Stimulated activated naive CD8-positive, alpha-beta T cell treated with anti-CD3 and anti-CD28 coated beads, Interleukin-15, Interleukin-2, amounts not matched to agents 100 ng/mL and 50 ng/mL, for 24 hours (primary cell): Measurements from ENCODE around the gene MRNIP.
"Not testable (repeated sequence)": the region's sequence is repeated elsewhere in the genome, so short reads cannot be mapped to it uniquely, and the experiment has no call there.

Experiments used
- H3K27ac Mint-ChIP-seq: one replicate; pipeline ENCODE4 v1.8.0; 2021; ENCODE audit warnings: mild to moderate bottlenecking, mixed read lengths
- H3K27me3 Mint-ChIP-seq: one replicate; pipeline ENCODE4 v1.8.0; 2021; ENCODE audit warnings: mixed read lengths
- H3K36me3 Mint-ChIP-seq: one replicate; pipeline ENCODE4 v1.8.0; 2021; ENCODE audit warnings: low read depth, mixed read lengths
- H3K4me1 Mint-ChIP-seq: one replicate; pipeline ENCODE4 v1.8.0; 2021; ENCODE audit warnings: low read depth, mixed read lengths
- H3K4me3 Mint-ChIP-seq: one replicate; pipeline ENCODE4 v1.8.0; 2021; ENCODE audit warnings: mild to moderate bottlenecking, mixed read lengths
- H3K9me3 Mint-ChIP-seq: one replicate; pipeline ENCODE4 v1.8.0; 2021; ENCODE audit warnings: mixed read lengths

MRNIP gene

DNA sequence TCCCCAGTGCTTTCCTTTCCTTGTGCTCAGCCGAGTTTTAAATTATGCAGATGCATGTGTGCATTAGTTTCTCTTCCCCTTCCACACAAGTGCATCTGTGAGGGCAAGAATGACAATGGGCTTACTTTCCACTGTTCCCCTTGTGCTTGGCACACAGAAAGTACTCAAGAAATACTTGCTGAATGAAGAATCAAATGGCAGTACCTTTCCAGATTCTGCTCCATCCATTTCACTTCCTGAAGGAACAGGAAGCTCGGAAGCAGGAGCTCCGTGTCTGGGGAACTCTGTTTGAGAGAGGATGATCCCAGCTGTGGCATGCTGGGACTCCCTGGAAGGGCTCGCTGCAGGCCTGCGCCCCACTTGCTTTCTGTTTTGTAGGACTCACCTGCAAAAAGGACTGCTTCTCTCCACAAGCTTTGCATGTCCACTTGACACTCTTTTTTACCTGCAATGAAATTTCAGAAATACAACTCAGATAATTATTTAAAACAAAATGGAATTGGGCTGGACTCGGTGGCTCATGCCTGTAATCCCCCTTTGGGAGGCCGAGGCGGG, 5.5 kb downstream of the MRNIP start:
- peaks cover 16% of the 10 kb centered on the region for H3K36me3 Mint-ChIP-seq
- H3K27ac Mint-ChIP-seq: no peak overlapping the region
- H3K9me3 Mint-ChIP-seq: no peaks in the 10 kb centered on the region
- H3K4me1 Mint-ChIP-seq: peaks cover 26% of the 10 kb centered on the region
- H3K27me3 Mint-ChIP-seq: no peaks in the 10 kb centered on the region
- no peak overlapping the region for H3K4me3 Mint-ChIP-seq

DNA sequence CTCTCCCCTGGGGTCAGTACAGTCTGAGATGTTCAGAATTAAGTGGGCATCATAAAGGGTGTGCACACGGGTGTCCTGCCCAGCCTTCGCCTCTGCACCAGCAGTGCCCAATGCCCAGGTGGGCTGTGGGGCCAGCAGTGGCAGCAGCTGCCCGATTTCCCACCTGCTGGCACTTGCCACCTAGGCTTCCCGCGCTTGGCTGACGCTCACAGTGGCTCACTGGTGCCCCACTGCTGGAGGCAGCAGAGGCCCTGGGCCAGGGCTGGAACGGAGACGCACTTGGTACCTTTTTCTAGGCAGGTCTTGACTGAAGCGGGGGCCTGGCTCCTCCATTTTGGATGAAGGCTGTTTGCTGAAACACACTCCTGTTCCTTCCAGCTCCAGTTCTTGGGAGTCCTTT, 17.0 kb downstream of the MRNIP start:
- Mint-ChIP-seq H3K9me3 (peaks cover 5% of the 10 kb centered on the region), H3K27me3 (no peaks in the 10 kb centered on the region), H3K4me1 (peaks cover 8% of the 10 kb centered on the region), H3K27ac (no peak overlapping the region), H3K4me3 (no peak overlapping the region), H3K36me3 (peaks cover 41% of the 10 kb centered on the region)

DNA sequence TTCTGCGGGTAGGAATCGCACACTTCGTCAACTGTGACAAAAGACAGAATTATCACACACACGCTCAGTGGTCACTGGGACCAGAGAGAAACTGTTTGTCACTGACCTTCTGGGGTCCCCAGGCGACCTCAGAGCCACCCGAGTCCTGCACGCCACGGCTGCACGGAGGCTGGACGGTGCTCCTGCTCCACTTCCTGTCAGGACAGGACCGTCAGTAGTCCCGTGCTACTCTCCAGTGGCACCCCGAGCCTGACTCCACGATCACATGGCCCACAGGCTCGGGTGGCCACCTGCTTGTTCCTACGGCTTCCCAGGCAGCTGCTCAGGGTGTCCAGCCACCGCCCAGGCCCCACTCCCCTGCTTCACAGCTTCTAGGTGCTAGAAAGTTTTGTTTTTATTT, 17.9 kb downstream of the MRNIP start:
- Mint-ChIP-seq H3K36me3 (peaks cover 41% of the 10 kb centered on the region), H3K4me3 (no peak overlapping the region), H3K27me3 (no peaks in the 10 kb centered on the region), H3K9me3 (peaks cover 5% of the 10 kb centered on the region), H3K27ac (no peak overlapping the region), H3K4me1 (peaks cover 16% of the 10 kb centered on the region)

DNA sequence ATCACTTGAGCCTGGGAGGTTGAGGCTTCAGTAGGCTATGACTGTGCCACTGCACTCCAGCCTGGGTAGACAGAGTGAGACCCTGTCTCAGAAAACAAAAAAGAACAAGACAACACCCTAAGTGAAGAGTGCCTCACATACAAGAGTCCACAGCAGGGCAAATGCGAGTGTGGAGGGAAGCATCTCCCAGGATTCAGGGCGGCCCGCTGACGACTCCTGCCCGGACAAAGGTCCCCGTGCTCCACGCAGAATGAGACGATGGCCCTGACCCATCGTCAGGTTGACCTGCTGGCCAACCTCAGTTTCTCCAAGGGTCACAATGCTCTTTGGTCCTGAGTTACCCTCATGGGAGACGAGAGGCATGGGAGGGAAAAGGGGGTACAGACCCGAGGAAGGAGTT, 18.3 kb downstream of the MRNIP start:
- Mint-ChIP-seq H3K27ac (no peak overlapping the region), H3K27me3 (no peaks in the 10 kb centered on the region), H3K4me1 (peaks cover 16% of the 10 kb centered on the region), H3K36me3 (peaks cover 45% of the 10 kb centered on the region), H3K4me3 (no peak overlapping the region), H3K9me3 (peaks cover 5% of the 10 kb centered on the region)

DNA sequence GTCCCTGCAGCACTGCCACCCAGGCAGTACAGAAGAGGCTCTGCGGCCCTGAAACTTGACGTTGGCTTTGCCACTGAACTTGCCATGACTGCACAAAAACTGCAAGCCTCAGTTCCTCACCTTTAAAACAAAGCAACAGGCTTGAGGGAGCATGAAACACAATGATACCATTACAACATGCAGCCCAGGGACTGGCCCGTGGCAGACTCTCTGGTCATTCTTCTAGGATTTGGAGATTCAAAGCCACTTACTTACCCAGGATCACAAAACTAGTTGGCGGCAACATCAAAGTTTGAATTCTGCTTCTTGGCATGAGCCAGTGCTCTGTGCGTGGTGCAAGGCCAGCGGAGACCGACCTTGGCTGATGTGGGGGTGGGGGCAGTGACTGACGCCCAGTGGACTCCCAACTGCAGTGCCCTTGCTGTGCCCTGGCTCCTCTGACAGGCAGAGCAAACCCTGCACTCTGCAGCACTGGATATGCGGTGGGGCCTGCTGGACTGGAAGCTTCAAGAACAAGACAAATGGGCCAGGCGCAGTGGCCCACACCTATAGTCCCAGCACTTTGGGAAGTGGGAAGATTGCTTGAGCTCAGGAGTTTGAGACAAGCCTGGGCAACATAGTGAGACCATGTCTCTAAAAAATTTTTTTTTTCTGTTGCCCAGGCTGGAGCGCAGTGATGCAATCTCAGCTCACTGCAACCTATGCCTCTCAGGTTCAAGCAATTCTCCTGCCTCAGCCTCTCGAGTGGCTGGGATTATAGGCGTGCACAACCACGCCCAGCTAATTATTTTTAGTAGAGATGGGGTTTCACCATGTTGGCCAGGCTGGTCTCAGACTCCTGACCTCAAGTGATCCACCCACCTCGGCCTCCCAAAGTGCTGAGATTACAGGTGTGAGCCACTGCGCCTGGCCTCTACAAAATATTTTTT, 19.0 kb downstream of the MRNIP start:
- peaks cover 16% of the 10 kb centered on the region for H3K4me1 Mint-ChIP-seq
- peaks cover 41% of the 10 kb centered on the region for H3K36me3 Mint-ChIP-seq
- no peak overlapping the region for H3K4me3 Mint-ChIP-seq
- H3K27me3 Mint-ChIP-seq: no peaks in the 10 kb centered on the region
- H3K9me3 Mint-ChIP-seq: no peaks in the 10 kb centered on the region
- H3K27ac Mint-ChIP-seq: no peak overlapping the region

DNA sequence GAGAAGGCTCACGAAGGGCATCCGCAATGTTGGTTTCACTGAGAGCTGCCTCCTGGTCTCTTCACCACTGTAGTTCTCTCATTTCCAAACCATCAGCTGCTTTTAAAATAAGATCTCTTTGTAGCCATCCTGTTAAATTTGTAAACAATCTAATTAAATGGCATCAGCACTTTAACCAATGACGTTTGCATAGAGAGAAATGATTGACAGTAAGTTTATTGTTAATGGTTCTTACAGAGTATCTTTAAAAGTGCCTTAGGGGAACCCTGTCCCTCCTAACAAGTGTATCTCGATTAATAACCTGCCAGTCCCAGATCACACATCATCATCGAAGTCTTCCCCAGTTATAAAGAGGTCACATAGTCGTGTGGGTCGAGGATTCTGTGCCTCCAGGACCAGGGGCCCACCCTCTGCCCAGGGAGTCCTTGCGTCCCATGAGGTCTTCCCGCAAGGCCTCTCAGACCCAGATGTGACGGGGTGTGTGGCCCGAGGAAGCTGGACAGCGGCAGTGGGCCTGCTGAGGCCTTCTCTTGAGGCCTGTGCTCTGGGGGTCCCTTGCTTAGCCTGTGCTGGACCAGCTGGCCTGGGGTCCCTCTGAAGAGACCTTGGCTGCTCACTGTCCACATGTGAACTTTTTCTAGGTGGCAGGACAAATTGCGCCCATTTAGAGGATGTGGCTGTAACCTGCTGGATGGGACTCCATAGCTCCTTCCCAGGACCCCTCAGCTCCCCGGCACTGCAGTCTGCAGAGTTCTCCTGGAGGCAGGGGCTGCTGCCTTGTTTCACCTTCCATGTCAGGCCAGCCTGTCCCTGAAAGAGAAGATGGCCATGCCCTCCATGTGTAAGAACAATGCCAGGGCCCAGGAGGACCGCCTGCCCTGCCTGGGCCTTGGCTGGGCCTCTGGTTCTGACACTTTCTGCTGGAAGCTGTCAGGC, 21.3 kb downstream of the MRNIP start:
- Mint-ChIP-seq H3K4me3 (no peak overlapping the region), H3K36me3 (peaks cover 49% of the 10 kb centered on the region), H3K27ac (peak overlapping the region; percentile 80)

DNA sequence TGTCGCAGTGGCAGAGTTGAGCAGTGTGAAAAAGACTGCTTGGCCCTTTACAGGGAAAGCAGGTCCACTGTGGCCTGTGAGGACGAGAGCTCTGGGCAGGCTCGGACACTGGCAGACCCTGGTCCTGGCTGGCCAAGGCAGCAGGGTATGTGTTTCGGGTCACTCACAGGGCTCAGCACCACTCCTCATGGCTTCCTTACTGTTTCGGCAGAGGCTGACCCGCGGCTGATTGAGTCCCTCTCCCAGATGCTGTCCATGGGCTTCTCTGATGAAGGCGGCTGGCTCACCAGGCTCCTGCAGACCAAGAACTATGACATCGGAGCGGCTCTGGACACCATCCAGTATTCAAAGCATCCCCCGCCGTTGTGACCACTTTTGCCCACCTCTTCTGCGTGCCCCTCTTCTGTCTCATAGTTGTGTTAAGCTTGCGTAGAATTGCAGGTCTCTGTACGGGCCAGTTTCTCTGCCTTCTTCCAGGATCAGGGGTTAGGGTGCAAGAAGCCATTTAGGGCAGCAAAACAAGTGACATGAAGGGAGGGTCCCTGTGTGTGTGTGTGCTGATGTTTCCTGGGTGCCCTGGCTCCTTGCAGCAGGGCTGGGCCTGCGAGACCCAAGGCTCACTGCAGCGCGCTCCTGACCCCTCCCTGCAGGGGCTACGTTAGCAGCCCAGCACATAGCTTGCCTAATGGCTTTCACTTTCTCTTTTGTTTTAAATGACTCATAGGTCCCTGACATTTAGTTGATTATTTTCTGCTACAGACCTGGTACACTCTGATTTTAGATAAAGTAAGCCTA, 22.2 kb downstream of the MRNIP start:
- Mint-ChIP-seq H3K4me3 (no peak overlapping the region), H3K27me3 (no peaks in the 10 kb centered on the region), H3K4me1 (peaks cover 16% of the 10 kb centered on the region), H3K9me3 (no peaks in the 10 kb centered on the region), H3K27ac (peak overlapping the region; percentile 80), H3K36me3 (peaks cover 52% of the 10 kb centered on the region)

More for the DNA sequence above, 21.3 kb downstream of the MRNIP start:
- H3K9me3 Mint-ChIP-seq: no peaks in the 10 kb centered on the region
- H3K4me1 Mint-ChIP-seq: peaks cover 16% of the 10 kb centered on the region
- H3K27me3 Mint-ChIP-seq: no peaks in the 10 kb centered on the region

DNA sequence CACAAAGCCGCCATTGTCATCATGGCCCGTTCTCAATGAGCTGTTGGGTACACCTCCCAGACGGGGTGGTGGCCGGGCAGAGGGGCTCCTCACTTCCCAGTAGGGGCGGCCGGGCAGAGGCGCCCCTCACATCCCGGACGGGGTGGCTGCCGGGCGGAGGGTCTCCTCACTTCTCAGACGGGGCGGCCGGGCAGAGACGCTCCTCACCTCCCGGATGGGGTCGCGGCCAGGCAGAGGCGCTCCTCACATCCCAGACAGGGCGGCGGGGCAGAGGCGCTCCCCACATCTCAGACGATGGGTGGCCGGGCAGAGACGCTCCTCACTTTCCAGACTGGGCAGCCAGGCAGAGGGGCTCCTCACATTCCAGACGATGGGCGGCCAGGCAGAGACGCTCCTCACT, 23.7 kb downstream of the MRNIP start:
- peaks cover 56% of the 10 kb centered on the region for H3K36me3 Mint-ChIP-seq
- H3K4me3 Mint-ChIP-seq, H3K9me3 Mint-ChIP-seq, H3K27me3 Mint-ChIP-seq, H3K27ac Mint-ChIP-seq: not testable (repeated sequence)
- H3K4me1 Mint-ChIP-seq: peaks cover 16% of the 10 kb centered on the region

DNA sequence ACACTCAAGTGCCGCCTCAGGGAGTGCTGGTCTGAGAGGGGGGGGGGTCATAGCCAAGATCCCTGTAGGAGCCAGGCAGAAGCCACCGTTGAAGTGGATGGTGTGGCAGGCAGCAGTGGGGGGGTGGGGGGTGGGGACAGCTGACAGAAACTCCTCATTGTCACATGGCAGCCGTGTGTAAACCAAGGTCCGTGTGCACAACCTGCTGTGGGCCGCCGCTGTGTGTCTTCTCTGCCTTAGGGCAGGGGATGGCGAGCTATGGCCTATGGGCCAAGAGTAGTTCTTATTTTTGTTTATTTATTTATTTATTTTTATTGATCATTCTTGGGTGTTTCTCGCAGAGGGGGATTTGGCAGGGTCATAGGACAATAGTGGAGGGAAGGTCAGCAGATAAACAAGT, 24.5 kb downstream of the MRNIP start:
- no peak overlapping the region for H3K4me3 Mint-ChIP-seq

DNA sequence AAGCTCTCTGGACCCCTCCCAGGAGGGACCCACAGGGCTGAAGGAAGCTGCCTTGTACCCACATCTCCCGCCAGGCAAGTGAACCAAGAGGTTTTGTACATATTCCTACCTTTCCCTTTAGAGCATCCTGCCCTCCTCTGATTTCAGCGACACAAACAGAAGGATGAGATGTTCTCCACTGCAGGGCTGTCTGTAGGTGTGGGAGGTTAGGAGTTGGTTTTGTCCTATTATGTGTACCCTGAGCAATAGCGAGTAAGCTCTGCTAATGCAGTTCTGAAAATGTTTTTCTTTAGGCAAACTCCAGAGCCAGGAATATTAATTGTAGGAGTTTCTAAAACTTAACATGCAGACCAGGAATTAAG, 24.9 kb downstream of the MRNIP start:
- H3K27ac Mint-ChIP-seq: peak overlapping the region; percentile 63
- H3K4me1 Mint-ChIP-seq: peaks cover 16% of the 10 kb centered on the region
- peaks cover 67% of the 10 kb centered on the region for H3K36me3 Mint-ChIP-seq
- no peaks in the 10 kb centered on the region for H3K9me3 Mint-ChIP-seq
- H3K27me3 Mint-ChIP-seq: no peaks in the 10 kb centered on the region
- no peak overlapping the region for H3K4me3 Mint-ChIP-seq

More for the DNA sequence above, 24.5 kb downstream of the MRNIP start:
- peaks cover 16% of the 10 kb centered on the region for H3K4me1 Mint-ChIP-seq
- peaks cover 63% of the 10 kb centered on the region for H3K36me3 Mint-ChIP-seq
- H3K27ac Mint-ChIP-seq: no peak overlapping the region
- no peaks in the 10 kb centered on the region for H3K9me3 Mint-ChIP-seq
- H3K27me3 Mint-ChIP-seq: no peaks in the 10 kb centered on the region

DNA sequence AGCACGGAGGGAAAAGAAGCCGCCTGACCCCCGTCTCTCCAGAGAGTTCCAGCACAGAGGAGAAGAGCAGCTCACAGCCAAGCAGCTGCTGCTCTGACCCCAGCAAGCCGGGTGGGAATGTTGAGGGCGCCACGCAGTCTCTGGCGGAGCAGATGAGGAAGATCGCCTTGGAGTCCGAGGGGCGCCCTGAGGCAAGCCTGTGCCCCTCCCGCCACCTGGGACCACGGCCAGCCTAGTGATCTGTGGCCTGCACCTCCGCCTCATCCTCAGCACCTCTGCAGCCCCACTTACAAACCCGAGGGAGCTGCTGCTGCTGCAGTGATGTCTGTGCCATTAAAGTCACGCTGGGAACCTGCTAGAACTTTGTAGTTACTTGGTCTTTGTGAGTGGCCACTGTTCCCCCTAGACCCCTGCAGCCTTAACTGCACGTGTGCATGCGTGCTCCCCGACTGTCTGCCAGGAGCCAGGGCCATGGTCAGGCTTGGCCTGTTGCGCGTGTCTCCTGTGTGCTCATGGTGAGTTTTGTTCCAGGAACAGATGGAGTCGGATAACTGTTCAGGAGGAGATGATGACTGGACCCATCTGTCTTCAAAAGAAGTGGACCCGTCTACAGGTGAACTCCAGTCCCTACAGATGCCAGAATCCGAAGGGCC, 25.4 kb downstream of the MRNIP start:
- peaks cover 70% of the 10 kb centered on the region for H3K36me3 Mint-ChIP-seq
- H3K4me3 Mint-ChIP-seq: no peak overlapping the region
- peaks cover 17% of the 10 kb centered on the region for H3K4me1 Mint-ChIP-seq
- H3K9me3 Mint-ChIP-seq: no peaks in the 10 kb centered on the region
- no peaks in the 10 kb centered on the region for H3K27me3 Mint-ChIP-seq
- peak overlapping the region; percentile 63 for H3K27ac Mint-ChIP-seq

DNA sequence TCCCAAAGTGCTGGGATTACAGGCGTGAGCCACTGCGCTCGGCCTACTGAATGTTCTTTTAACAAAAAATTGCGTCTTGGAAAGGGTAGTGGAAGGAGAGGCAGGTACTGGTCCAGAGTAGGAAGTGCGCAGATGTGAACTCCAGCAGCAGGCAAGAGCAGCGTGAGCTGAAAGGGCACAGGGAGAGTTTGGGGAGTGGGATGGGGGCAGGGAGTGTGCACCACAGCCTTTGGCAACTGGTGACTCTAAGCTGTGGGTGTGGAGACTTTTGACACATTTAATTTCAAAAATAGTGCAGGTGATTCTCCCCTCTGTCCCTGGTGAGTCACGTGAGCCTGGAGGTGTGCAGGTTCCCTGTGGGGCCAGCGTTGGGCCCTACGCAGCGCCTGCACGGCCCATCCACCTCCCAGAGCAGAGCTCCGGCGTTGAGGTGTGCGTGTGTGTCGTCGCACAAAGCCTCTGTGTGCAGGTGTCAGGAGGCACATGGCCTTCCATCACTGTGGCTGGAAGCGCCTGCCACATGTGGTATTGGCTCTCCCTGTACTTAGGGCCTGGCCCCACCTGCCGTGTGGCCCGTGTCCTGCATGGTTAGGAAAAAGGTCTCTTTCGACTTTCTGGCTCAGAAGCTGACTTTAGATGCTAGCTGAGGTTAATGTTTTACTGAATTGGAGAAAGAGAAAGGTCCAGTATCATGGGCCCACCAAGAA, 26.4 kb downstream of the MRNIP start:
- no peak overlapping the region for H3K4me3 Mint-ChIP-seq
- no peaks in the 10 kb centered on the region for H3K27me3 Mint-ChIP-seq
- no peaks in the 10 kb centered on the region for H3K9me3 Mint-ChIP-seq
- no peak overlapping the region for H3K27ac Mint-ChIP-seq
- H3K36me3 Mint-ChIP-seq: peaks cover 78% of the 10 kb centered on the region
- peaks cover 24% of the 10 kb centered on the region for H3K4me1 Mint-ChIP-seq

DNA sequence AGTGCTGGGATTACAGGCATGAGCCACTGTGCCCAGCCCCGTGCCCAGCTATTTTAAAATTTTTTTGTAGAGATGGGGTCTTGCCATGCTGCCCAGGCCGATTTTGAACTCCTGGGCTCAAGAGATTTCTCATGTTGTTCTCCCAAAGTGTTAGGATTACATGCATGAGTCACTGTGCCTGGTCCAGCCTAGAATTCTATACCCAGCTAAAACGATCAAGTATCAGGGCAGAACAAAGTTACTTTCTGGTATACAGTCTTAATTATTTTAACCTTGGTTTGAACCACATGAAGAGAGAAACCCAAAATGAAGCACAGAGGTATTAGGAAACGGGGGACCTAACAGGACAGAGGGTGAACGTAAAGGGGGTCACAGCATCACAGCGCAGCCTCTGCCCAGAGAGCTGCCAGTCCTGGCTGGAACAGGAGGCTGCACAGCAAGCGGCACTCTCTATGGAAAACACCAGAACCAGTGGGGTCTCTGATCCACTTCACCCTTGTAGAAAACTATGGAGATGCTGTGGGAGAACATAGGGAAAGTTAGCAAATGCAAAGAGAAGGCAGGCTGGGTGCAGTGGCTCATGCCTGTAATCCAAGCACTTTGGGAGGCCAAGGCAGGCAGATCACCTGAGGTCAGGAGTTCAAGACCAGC, 27.7 kb downstream of the MRNIP start:
- no peaks in the 10 kb centered on the region for H3K9me3 Mint-ChIP-seq
- H3K27ac Mint-ChIP-seq: peak overlapping the region; percentile 55
- H3K36me3 Mint-ChIP-seq: peaks cover 79% of the 10 kb centered on the region
- H3K4me3 Mint-ChIP-seq: no peak overlapping the region
- no peaks in the 10 kb centered on the region for H3K27me3 Mint-ChIP-seq
- peaks cover 18% of the 10 kb centered on the region for H3K4me1 Mint-ChIP-seq
